HEK293T (cell line): ENCODE results near the gene CHKA.

ENCODE experiments used
- CTCF ChIA-PET: fragments of 350-600 bp; formaldehyde crosslinking; extraction: SDS; loops from one replicate; lab custom pipeline; 2021; ENCODE audit warnings: antibody characterized with exemption, inconsistent platforms; lab: Yijun Ruan, JAX
- POLR2A ChIA-PET: fragments of 350-600 bp; formaldehyde crosslinking; extraction: SDS; loops from one replicate; lab custom pipeline; 2020; ENCODE audit warnings: antibody characterized with exemption, inconsistent platforms; lab: Yijun Ruan, JAX
- DNase-seq: peaks from one replicate; pipeline ENCODE4 v3.0.0; 2012; ENCODE audit warnings: mixed read lengths; ENCODE audit errors: extremely low spot score
- ARNT ChIP-seq: fragments of 450-650 bp; IDR thresholded peaks from 2 replicates; pipeline ENCODE4 v1.6.1; 2017; ENCODE audit warnings: mild to moderate bottlenecking
- BHLHE40 ChIP-seq: fragments of 450-650 bp; IDR thresholded peaks from 2 replicates; pipeline ENCODE4 v1.6.1; 2016; ENCODE audit warnings: mild to moderate bottlenecking, moderate library complexity, borderline replicate concordance
- CTBP1 ChIP-seq: fragments of 450-650 bp; IDR thresholded peaks from 2 replicates; pipeline ENCODE4 v1.6.1; 2016; ENCODE audit warnings: borderline replicate concordance
- ELF4 ChIP-seq: fragments of 450-650 bp; IDR thresholded peaks from 2 replicates; pipeline ENCODE4 v1.6.1; 2017; ENCODE audit warnings: antibody characterized with exemption
- FOXA1 ChIP-seq: fragments of 450-650 bp; IDR thresholded peaks from 2 replicates; pipeline ENCODE4 v1.6.1; 2016; ENCODE audit warnings: mild to moderate bottlenecking
- FOXK2 ChIP-seq: fragments of 450-650 bp; IDR thresholded peaks from 2 replicates; pipeline ENCODE4 v1.6.1; 2016; ENCODE audit warnings: mild to moderate bottlenecking
- FOXM1 ChIP-seq: fragments of 450-650 bp; IDR thresholded peaks from 2 replicates; pipeline ENCODE4 v1.6.1; 2017; ENCODE audit warnings: mild to moderate bottlenecking, borderline replicate concordance
- HDGF ChIP-seq: fragments of 450-650 bp; IDR thresholded peaks from 2 replicates; pipeline ENCODE4 v1.6.1; 2017; ENCODE audit warnings: antibody characterized with exemption, borderline replicate concordance
- L3MBTL2 ChIP-seq: fragments of 450-650 bp; conservative IDR thresholded peaks from 2 replicates; pipeline ENCODE4 v1.6.1; 2016; ENCODE audit warnings: mild to moderate bottlenecking
- LEF1 ChIP-seq: fragments of 450-650 bp; IDR thresholded peaks from 2 replicates; pipeline ENCODE4 v1.6.1; 2017; ENCODE audit warnings: mild to moderate bottlenecking, borderline replicate concordance
- NFRKB ChIP-seq: fragments of 450-650 bp; IDR thresholded peaks from 2 replicates; pipeline ENCODE4 v1.6.1; 2016; ENCODE audit warnings: mild to moderate bottlenecking, moderate library complexity
- PKNOX1 ChIP-seq: fragments of 450-650 bp; IDR thresholded peaks from 2 replicates; pipeline ENCODE4 v1.6.1; 2016
- SP1 ChIP-seq: fragments of 450-650 bp; IDR thresholded peaks from 2 replicates; pipeline ENCODE4 v1.6.1; 2017
- SUZ12 ChIP-seq: fragments of 450-650 bp; IDR thresholded peaks from 2 replicates; pipeline ENCODE4 v1.6.1; 2016; ENCODE audit warnings: mild to moderate bottlenecking
- TARDBP ChIP-seq: fragments of 450-650 bp; IDR thresholded peaks from 2 replicates; pipeline ENCODE4 v1.6.1; 2016
- ZNF384 ChIP-seq: fragments of 450-650 bp; IDR thresholded peaks from 2 replicates; pipeline ENCODE4 v1.6.1; 2016

Gene CHKA

GRCh38 chr11:68015467-68015866, 105.7 kb downstream of the CHKA start:
- no peak for TF ChIP-seq HDGF
- no peak for TF ChIP-seq FOXK2
- TF ChIP-seq NFRKB, result no peak
- TF ChIP-seq CTBP1, result no peak
- no peak for TF ChIP-seq LEF1
- TF ChIP-seq BHLHE40, result no peak
- POLR2A ChIA-PET, result no interaction called here
- CTCF ChIA-PET, result no interaction called here

GRCh38 chr11:68014947-68015447, 106.2 kb downstream of the CHKA start:
- ChIA-PET CTCF (interaction anchor here (0.6 kb wide), 1 partner anchor 536 kb away, joined by 3 read pairs; no protein-coding TSS in a partner anchor), POLR2A (interaction anchor here (1.1 kb wide), 1 partner anchor 22 kb away, joined by 3 read pairs; no protein-coding TSS in a partner anchor)

More at GRCh38 chr11:68015467-68015866, 105.7 kb downstream of the CHKA start:
- no peak for DNase-seq

GRCh38 chr11:68014157-68014946, 106.8 kb downstream of the CHKA start:
- no peak for DNase-seq
- no peak for TF ChIP-seq ZNF384
- no peak for TF ChIP-seq LEF1
- no peak for TF ChIP-seq SP1
- no peak for TF ChIP-seq FOXM1
- no peak for TF ChIP-seq PKNOX1
- TF ChIP-seq FOXA1, result no peak
- TF ChIP-seq SUZ12, result no peak
- no peak for TF ChIP-seq TARDBP
- no peak for TF ChIP-seq BHLHE40
- no peak for TF ChIP-seq NFRKB
- no peak for TF ChIP-seq ARNT
- TF ChIP-seq L3MBTL2, result no peak
- TF ChIP-seq FOXK2, result no peak
- TF ChIP-seq CTBP1, result no peak
- TF ChIP-seq ELF4, result no peak
- TF ChIP-seq HDGF, result no peak
- ChIA-PET POLR2A (interaction anchor here (1.1 kb wide), 1 partner anchor 23 kb away, joined by 3 read pairs; no protein-coding TSS in a partner anchor), CTCF (interaction anchor here (0.6 kb wide), 1 partner anchor 536 kb away, joined by 3 read pairs; no protein-coding TSS in a partner anchor)

More at GRCh38 chr11:68014947-68015447, 106.2 kb downstream of the CHKA start:
- no peak for TF ChIP-seq L3MBTL2
- TF ChIP-seq SUZ12, result no peak
- TF ChIP-seq FOXK2, result no peak
- TF ChIP-seq ZNF384, result no peak
- no peak for TF ChIP-seq TARDBP
- no peak for TF ChIP-seq SP1
- no peak for TF ChIP-seq NFRKB
- no peak for TF ChIP-seq HDGF
- no peak for DNase-seq

GRCh38 chr11:68013611-68014156, 107.5 kb downstream of the CHKA start:
- TF ChIP-seq ELF4, result no peak
- TF ChIP-seq FOXM1, result no peak
- TF ChIP-seq TARDBP, result no peak
- no peak for TF ChIP-seq LEF1
- TF ChIP-seq HDGF, result no peak
- TF ChIP-seq ARNT, result no peak
- TF ChIP-seq SP1, result no peak
- TF ChIP-seq SUZ12, result no peak
- no peak for TF ChIP-seq FOXA1
- TF ChIP-seq L3MBTL2, result no peak
- no peak for TF ChIP-seq BHLHE40
- TF ChIP-seq FOXK2, result no peak
- POLR2A ChIA-PET, result interaction anchor here (1.1 kb wide), 1 partner anchor 24 kb away, joined by 3 read pairs; no protein-coding TSS in a partner anchor
- no peak for DNase-seq
- CTCF ChIA-PET, result no interaction called here

- ChIA-PET POLR2A (interaction anchor here (1.0 kb wide), 1 partner anchor 15 kb away, joined by 3 read pairs; no protein-coding TSS in a partner anchor), CTCF (no interaction called here)
- TF ChIP-seq TARDBP, result no peak
- TF ChIP-seq ELF4, result no peak
- TF ChIP-seq BHLHE40, result no peak
- TF ChIP-seq SUZ12, result no peak
- no peak for TF ChIP-seq LEF1
- TF ChIP-seq HDGF, result no peak
- no peak for TF ChIP-seq PKNOX1
- no peak for TF ChIP-seq SP1
- no peak for TF ChIP-seq FOXM1
- TF ChIP-seq ZNF384, result no peak
- no peak for TF ChIP-seq ARNT
- TF ChIP-seq FOXA1, result no peak
- no peak for TF ChIP-seq FOXK2
- no peak for TF ChIP-seq NFRKB
- no peak for TF ChIP-seq L3MBTL2
- DNase-seq, result no peak
These were observed 108.2 kb downstream of the CHKA start for GRCh38 chr11:68012843-68013610.
